Heart right ventricle (tissue), 16 donors: Measurements from ENCODE around the gene MAP3K21. TPM values are rescaled to one million over a fixed set of nuclear protein-coding genes. Genes with fewer than 3 reads are reported as not detected.

Source experiments
- ATAC-seq, 8 donors: fragments of 200-7000 bp; cut with Tn5 transposase; one replicate each; pipeline ENCODE4 v1.9.1; 2020; ENCODE audit warnings: mild to moderate bottlenecking in 8 of 8, moderate library complexity in 8 of 8, moderate number of reproducible peaks in 1 of 8
- DNase-seq, 2 donors: peaks; one replicate each; pipeline ENCODE4 v3.0.0-alpha.2; 2020
- H3K27ac ChIP-seq, 10 donors: fragments of 200-600 bp; sonication (generic) in 2 of 10; one replicate each; pipeline versions ENCODE4 v1.5.0 to v1.8.0; 2020 to 2022; ENCODE audit warnings: mild to moderate bottlenecking in 3 of 10
- H3K27me3 ChIP-seq, 7 donors: fragments of 200-600 bp; one replicate each; pipeline ENCODE4 v1.8.0; 2021 to 2022; ENCODE audit warnings: mild to moderate bottlenecking in 2 of 7
- H3K36me3 ChIP-seq, 9 donors: fragments of 200-600 bp; sonication (generic) in 1 of 9; one replicate each; pipeline versions ENCODE4 v1.5.0 to v1.8.0; 2020 to 2022; ENCODE audit warnings: mild to moderate bottlenecking in 2 of 9
- H3K4me1 ChIP-seq, 9 donors: fragments of 200-600 bp; sonication (generic) in 1 of 9; one replicate each; pipeline versions ENCODE4 v1.5.0 to v1.8.0; 2020 to 2022; ENCODE audit warnings: mild to moderate bottlenecking in 4 of 9
- H3K4me3 ChIP-seq, 10 donors: fragments of 200-600 bp; sonication (generic) in 2 of 10; one replicate each; pipeline versions ENCODE4 v1.5.0 to v1.8.0; 2020 to 2022; ENCODE audit warnings: mild to moderate bottlenecking in 7 of 10, moderate library complexity in 2 of 10
- H3K9me3 ChIP-seq, 11 donors: fragments of 200-600 bp in 10 of 11; sonication (generic) in 2 of 11; one replicate each; pipeline versions ENCODE4 v1.5.0 to v1.8.0; 2013 to 2022; ENCODE audit warnings: mild to moderate bottlenecking in 2 of 11, control low read depth in 1 of 11, moderate library complexity in 1 of 11
- CTCF ChIP-seq, 9 donors: fragments of 200-600 bp; sonication (generic) in 2 of 9; IDR thresholded peaks; one replicate each; pipeline versions ENCODE4 v1.5.0 to v1.8.0; 2021 to 2022; ENCODE audit warnings: antibody characterized with exemption in 9 of 9, mild to moderate bottlenecking in 5 of 9, moderate library complexity in 1 of 9
- WGBS, 2 donors: extraction: QIAGEN DNeasy Blood & Tissue Kit; methylation state at CpG; one replicate each; pipeline ENCODE4 v1.1.7; 2013; ENCODE audit warnings: inconsistent platforms in 1 of 2; 5-methylcytosine and 5-hydroxymethylcytosine counted together
- intact Hi-C, 10 donors: fragments of 100-400 bp; cut with DNase I; formaldehyde crosslinking; loops; one replicate each; pipeline versions ENCODE4 v1.11.1 to v1.14.2; 2022
- polyA plus RNA-seq, 2 donors: library from polyadenylated mRNA; stranded (reverse); fragments of 200-250 nt; gene quantifications; one replicate each; pipeline ENCODE4 v1.2.3, GENCODE V29; 2013
- total RNA-seq, 10 donors: library from RNA; stranded (reverse); fragmentation: NEBNext Ultra II Directional in 3 of 10; extraction: Animal tissue kit (Norgen Biotek cat#: 25700) in 3 of 10; gene quantifications; one replicate each; pipeline versions ENCODE4 v1.2.1 to v1.2.4, GENCODE V29; 2021 to 2023
- donor health status: Arrhythmogenic right ventricular cardiomyopathy.
- donor health status: ischemic (EF 13 %, LVEDD 7.1; RV severe dilation, severe dysfunction).
- donor health status: healthy with polysubstance abuse.
- donor health status: DM: no; HTN: yes; CAD: no.
- donor health status: DM: no; HTN: no; CAD: no.
- donor health status: ischemic (EF 25% LVEDD 6.9; RV normal size, moderate dysfunction).
- donor health status: ischemic (EF 25% LVEDD 5.7; RV mildly dilated, moderate dysfunction).
- donor health status: healthy.
- donor health status: DM: yes; HTN: yes; CAD: no.
- donor health status: Ischemic cardiomyopathy.
- donor health status: ischemic (EF 35%, LVEDD 5.7; RV mildly dilated, moderate dysfunction).
- donor health status: nonischemic (EF 11% LVEDD 7.7; RV severe dilation, severe dysfunction).
- donor health status: DM: yes; HTN: yes; CAD: no.
- donor health status: PGD.
- donor health status: ischemic (EF 29% LVEDD 5.4; RV normal size, mild dysfunction).
- donor health status: nonischemic (EF 23%, LVEDD 6.1; RV moderate dilation, normal function).

The MAP3K21 gene
- total and polyA plus RNA-seq, 12 donors, result 0.07 to 0.47 (median 0.17) TPM

- DNase-seq (no peak), ATAC-seq (no peak)
- peaks cover 0 to 19% (median 11%) of the 10 kb centered on the region in 7 donors for H3K27me3 ChIP-seq
- H3K4me1 ChIP-seq, result no peaks in the 10 kb centered on the region
- no peaks in the 10 kb centered on the region for H3K9me3 ChIP-seq
- H3K4me3 ChIP-seq, result no peak overlapping the region
- no peak overlapping the region for H3K27ac ChIP-seq
- TF ChIP-seq CTCF (IDR thresholded peaks at IDR 0.05), result no peak
- no peaks in the 10 kb centered on the region for H3K36me3 ChIP-seq
- 34 to 46% methylated on average over 1 of the region's 1 CpG for WGBS, 2 donors
- intact Hi-C loops, result no loop called here
These were observed 11.1 kb upstream of the MAP3K21 start for GRCh38 chr1:233316473-233316872.

GRCh38 chr1:233319272-233319671 is 8.3 kb upstream of the MAP3K21 start:
- no peak overlapping the region for H3K27ac ChIP-seq
- intact Hi-C loops, result no loop called here
- DNase-seq, result no peak
- 69 to 74% methylated on average over 6 of the region's 6 CpGs for whole genome bisulfite sequencing, 2 donors
- ATAC-seq, result no peak
- TF ChIP-seq CTCF (IDR thresholded peaks at IDR 0.05), result no peak
- H3K36me3 ChIP-seq, result no peaks in the 10 kb centered on the region
- H3K9me3 ChIP-seq, result no peaks in the 10 kb centered on the region
- H3K4me3 ChIP-seq, result no peak overlapping the region
- H3K27me3 ChIP-seq, result peaks cover 0 to 19% (median 9%) of the 10 kb centered on the region in 7 donors
- H3K4me1 ChIP-seq, result no peaks in the 10 kb centered on the region

- no peaks in the 10 kb centered on the region for H3K9me3 ChIP-seq
- ATAC-seq (no peak), DNase-seq (no peak)
- no peak for TF ChIP-seq CTCF (IDR thresholded peaks at IDR 0.05)
- no peaks in the 10 kb centered on the region for H3K36me3 ChIP-seq
- H3K27me3 ChIP-seq, result peaks cover 0 to 19% (median 9%) of the 10 kb centered on the region in 7 donors
- 79 to 82% methylated on average over 2 of the region's 2 CpGs for WGBS, 2 donors
- intact Hi-C loops, result no loop called here
- H3K4me1 ChIP-seq, result no peaks in the 10 kb centered on the region
- H3K27ac ChIP-seq, result no peak overlapping the region
- no peak overlapping the region for H3K4me3 ChIP-seq
These were observed 7.5 kb upstream of the MAP3K21 start for GRCh38 chr1:233320023-233320422.

GRCh38 chr1:233323718-233324117 is 3.8 kb upstream of the MAP3K21 start:
- no peaks in the 10 kb centered on the region for H3K9me3 ChIP-seq
- intact Hi-C loops, result no loop called here
- no peak overlapping the region for H3K27ac ChIP-seq
- H3K4me3 ChIP-seq, result no peak overlapping the region
- no peak for TF ChIP-seq CTCF (IDR thresholded peaks at IDR 0.05)
- no peaks in the 10 kb centered on the region for H3K36me3 ChIP-seq
- DNase-seq (no peak), ATAC-seq (no peak)
- H3K27me3 ChIP-seq, result peaks cover 8 to 24% (median 19%) of the 10 kb centered on the region in 7 donors
- 94% methylated on average over 1 of the region's 1 CpG for WGBS, 2 donors
- peaks cover under 1 to 13% (median 7%) of the 10 kb centered on the region in 9 donors for H3K4me1 ChIP-seq
